HUES6 (cell line): ENCODE results near the gene OSBPL7.
A peak's percentile ranks its signal among the peaks of the same experiment; 100 is the strongest.

Source experiments
- H3K27ac ChIP-seq: 2 replicates; pipeline ENCODE4 v1.7.0; 2013; ENCODE audit warnings: low read depth, mild to moderate bottlenecking, low read length, inconsistent platforms
- H3K27me3 ChIP-seq: 2 replicates; pipeline ENCODE4 v1.6.1; 2013; ENCODE audit warnings: low read length; ENCODE audit not compliant: control insufficient read depth, insufficient read depth
- H3K36me3 ChIP-seq: 2 replicates; pipeline ENCODE4 v1.6.1; 2013; ENCODE audit warnings: low read length; ENCODE audit not compliant: control insufficient read depth, insufficient read depth
- H3K4me1 ChIP-seq: 2 replicates; pipeline ENCODE4 v1.6.1; 2013; ENCODE audit warnings: low read length; ENCODE audit not compliant: control insufficient read depth, insufficient read depth
- H3K4me3 ChIP-seq: 2 replicates; pipeline ENCODE4 v1.5.1; 2013; ENCODE audit warnings: low read depth, low read length
- H3K9ac ChIP-seq: one replicate; pipeline ENCODE4 v1.6.1; 2013; ENCODE audit warnings: mild to moderate bottlenecking, low read length
- H3K9me3 ChIP-seq: 2 replicates; pipeline ENCODE4 v1.6.1; 2013; ENCODE audit warnings: low read depth, low read length; ENCODE audit not compliant: control insufficient read depth, insufficient read depth

The OSBPL7 gene

GRCh38 chr17:47845716-47846075, 24.1 kb upstream of the OSBPL7 start:
- Histone ChIP-seq H3K36me3 (no peaks in the 10 kb centered on the region), H3K27me3 (peaks cover 61% of the 10 kb centered on the region), H3K4me3 (no peak overlapping the region), H3K27ac (no peak overlapping the region), H3K9ac (no peak overlapping the region), H3K4me1 (peaks cover 71% of the 10 kb centered on the region), H3K9me3 (no peaks in the 10 kb centered on the region)

- Histone ChIP-seq H3K9ac (no peak overlapping the region), H3K27me3 (peaks cover 54% of the 10 kb centered on the region), H3K27ac (no peak overlapping the region), H3K36me3 (no peaks in the 10 kb centered on the region), H3K9me3 (no peaks in the 10 kb centered on the region), H3K4me3 (no peak overlapping the region), H3K4me1 (peaks cover 71% of the 10 kb centered on the region)
These were observed 23.5 kb upstream of the OSBPL7 start for GRCh38 chr17:47844814-47845715.

DNA sequence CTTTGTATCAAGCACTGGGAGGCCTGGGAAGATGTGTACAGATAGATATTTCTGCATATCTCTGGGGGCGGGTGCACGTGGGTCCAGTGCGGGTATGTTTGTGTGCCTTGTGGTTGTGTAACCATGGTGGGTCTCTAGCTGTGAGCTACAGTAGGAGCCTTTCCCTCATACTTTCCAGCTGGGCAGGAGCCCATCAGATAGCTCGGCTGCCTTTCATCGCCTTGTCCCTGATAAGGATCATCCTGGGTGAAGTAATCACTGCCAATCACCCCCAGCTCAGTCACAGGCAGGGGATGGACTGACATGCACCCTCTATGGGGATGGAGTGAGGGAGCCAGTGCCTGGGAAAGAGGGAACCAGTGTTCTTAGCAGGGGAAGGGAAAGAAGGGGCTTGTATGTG, 22.6 kb upstream of the OSBPL7 start:
- Histone ChIP-seq H3K4me3 (no peak overlapping the region), H3K27me3 (peaks cover 46% of the 10 kb centered on the region), H3K27ac (no peak overlapping the region), H3K9me3 (no peaks in the 10 kb centered on the region), H3K36me3 (no peaks in the 10 kb centered on the region), H3K4me1 (peaks cover 64% of the 10 kb centered on the region), H3K9ac (no peak overlapping the region)

- peaks cover 60% of the 10 kb centered on the region for H3K4me1 ChIP-seq
- H3K9ac ChIP-seq, result no peak overlapping the region
- H3K27me3 ChIP-seq, result peaks cover 37% of the 10 kb centered on the region
- no peak overlapping the region for H3K27ac ChIP-seq
- H3K9me3 ChIP-seq, result no peaks in the 10 kb centered on the region
- no peak overlapping the region for H3K4me3 ChIP-seq
- peaks cover 7% of the 10 kb centered on the region for H3K36me3 ChIP-seq
These were observed 21.8 kb upstream of the OSBPL7 start for GRCh38 chr17:47843391-47843730.

GRCh38 chr17:47841488-47842291, 20.1 kb upstream of the OSBPL7 start:
- Histone ChIP-seq H3K27ac (no peak overlapping the region), H3K9me3 (no peaks in the 10 kb centered on the region), H3K4me3 (no peak overlapping the region), H3K4me1 (peaks cover 46% of the 10 kb centered on the region), H3K36me3 (peaks cover 16% of the 10 kb centered on the region), H3K27me3 (peaks cover 20% of the 10 kb centered on the region), H3K9ac (no peak overlapping the region)

DNA sequence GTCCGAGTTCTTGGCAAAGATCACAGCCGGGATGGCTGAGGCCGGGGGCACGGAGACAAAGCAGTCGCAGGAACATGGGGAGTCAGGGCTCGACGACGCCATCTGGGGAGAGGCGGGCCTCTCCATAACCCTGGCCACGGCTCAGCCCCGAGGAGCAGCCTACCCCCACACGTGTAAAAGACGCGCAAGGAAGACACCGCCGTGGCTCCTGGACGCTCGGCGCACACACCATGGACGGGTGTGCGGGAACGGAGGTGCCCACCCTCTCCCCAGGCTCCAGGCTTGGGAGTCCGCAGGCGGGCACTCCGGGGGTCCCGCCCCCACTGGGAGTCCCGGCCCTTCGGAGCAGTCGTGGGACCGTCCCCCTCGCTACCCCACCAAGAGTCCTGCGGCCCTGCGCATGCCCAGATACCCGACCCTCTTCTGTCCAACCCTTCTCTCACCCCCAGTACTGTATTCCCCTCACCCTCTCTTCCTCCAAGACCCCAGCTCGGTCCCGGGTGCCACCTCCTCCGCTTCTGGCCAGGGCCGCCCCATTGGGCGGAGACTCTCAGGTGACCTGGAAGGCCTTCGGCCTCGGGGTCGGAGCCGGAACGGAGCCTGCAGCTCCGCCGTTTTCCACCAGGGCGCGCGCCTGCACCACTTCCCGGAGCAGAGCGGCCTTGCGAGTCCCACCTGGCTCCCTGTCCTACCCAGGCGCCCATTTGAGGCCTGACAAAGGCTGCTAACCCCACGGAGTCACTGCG, 19.3 kb upstream of the OSBPL7 start, which contains the start of gene SCRN2:
Gene SCRN2, minus strand, starts transcription at position 532 of the 746 bp plus-strand sequence. Its CDS starts 430 bp downstream, at position 102.
- peaks cover 13% of the 10 kb centered on the region for H3K27me3 ChIP-seq
- peaks cover 38% of the 10 kb centered on the region for H3K4me1 ChIP-seq
- peak within 1 kb of the TSS; percentile 54 for H3K9ac ChIP-seq
- no peaks in the 10 kb centered on the region for H3K9me3 ChIP-seq
- H3K27ac ChIP-seq, result no peak within 1 kb of the TSS
- peak within 1 kb of the TSS; percentile 86 for H3K4me3 ChIP-seq
- peaks cover 19% of the 10 kb centered on the region for H3K36me3 ChIP-seq

- Histone ChIP-seq H3K9me3 (no peaks in the 10 kb centered on the region), H3K27me3 (0 out of 2 replicates have a peak, but pooled peaks cover 5% of the 10 kb centered on the region), H3K9ac (peak overlapping the region; percentile 54), H3K4me1 (peaks cover 35% of the 10 kb centered on the region), H3K4me3 (peak overlapping the region; percentile 86), H3K36me3 (peaks cover 24% of the 10 kb centered on the region), H3K27ac (no peak overlapping the region)
These were observed 18.6 kb upstream of the OSBPL7 start for GRCh38 chr17:47840001-47840741.

DNA sequence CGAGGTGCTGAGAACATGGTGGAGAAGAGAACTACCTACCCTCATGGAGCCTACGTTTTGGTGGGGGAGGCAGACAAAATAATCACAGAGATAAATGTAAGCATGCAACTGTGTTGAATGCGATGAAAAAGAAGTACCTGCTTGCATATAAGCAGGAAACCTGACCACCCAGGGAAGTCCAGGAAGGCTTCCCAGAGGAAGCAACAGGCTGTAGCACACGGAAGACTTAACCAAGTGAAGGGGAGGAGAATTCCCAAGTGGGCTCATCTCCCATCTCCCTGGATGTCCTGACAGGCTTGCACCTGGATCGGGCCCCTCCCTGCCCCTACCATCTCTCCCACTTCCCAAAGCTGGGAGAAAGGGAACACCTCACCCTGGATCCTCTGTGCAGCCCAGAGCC, 17.5 kb upstream of the OSBPL7 start:
- Histone ChIP-seq H3K27me3 (no peaks in the 10 kb centered on the region), H3K36me3 (peaks cover 24% of the 10 kb centered on the region), H3K4me3 (no peak overlapping the region), H3K4me1 (peaks cover 24% of the 10 kb centered on the region), H3K9ac (no peak overlapping the region), H3K27ac (no peak overlapping the region), H3K9me3 (no peaks in the 10 kb centered on the region)

GRCh38 chr17:47838636-47839035, 17.0 kb upstream of the OSBPL7 start:
- Histone ChIP-seq H3K27me3 (no peaks in the 10 kb centered on the region), H3K27ac (no peak overlapping the region), H3K9ac (no peak overlapping the region), H3K36me3 (peaks cover 24% of the 10 kb centered on the region), H3K4me1 (peaks cover 21% of the 10 kb centered on the region), H3K4me3 (no peak overlapping the region), H3K9me3 (no peaks in the 10 kb centered on the region)

- H3K27me3 ChIP-seq, result no peaks in the 10 kb centered on the region
- H3K9ac ChIP-seq, result no peak overlapping the region
- H3K4me1 ChIP-seq, result peaks cover 13% of the 10 kb centered on the region; the same call in 1 of the 2 replicates
- H3K4me3 ChIP-seq, result no peak overlapping the region
- H3K27ac ChIP-seq, result no peak overlapping the region
- peaks cover 24% of the 10 kb centered on the region for H3K36me3 ChIP-seq
- H3K9me3 ChIP-seq, result no peaks in the 10 kb centered on the region
These were observed 15.9 kb upstream of the OSBPL7 start for GRCh38 chr17:47837401-47838039.
